WTC11 (cell line): ENCODE data around the gene PABPN1L. TPM values are rescaled to one million over a fixed set of nuclear protein-coding genes. Genes with fewer than 3 reads are reported as not detected.

ENCODE experiments used
- ATAC-seq: fragments of 200-7000 bp; cut with Tn5 transposase; 2 replicates; pipeline ENCODE4 v1.10.0; 2021; ENCODE audit warnings: mild to moderate bottlenecking, moderate library complexity
- CTCF ChIA-PET: fragments of 300-600 bp; sonication (Branson Sonifier 250); formaldehyde crosslinking; loops from one replicate; lab custom pipeline; 2021; ENCODE audit warnings: antibody characterized with exemption; lab: Charles Lee
- POLR2A ChIA-PET: fragments of 350-600 bp; sonication (Branson Sonifier 250); formaldehyde crosslinking; loops from one replicate; lab custom pipeline; 2021; ENCODE audit warnings: antibody characterized with exemption; lab: Charles Lee
- DNase-seq: peaks from one replicate; pipeline ENCODE4 v3.0.0; 2021; ENCODE audit warnings: low spot score
- H3K27ac Mint-ChIP-seq: 2 replicates; pipeline ENCODE4 v1.8.0; 2021; ENCODE audit warnings: mixed read lengths
- H3K27me3 Mint-ChIP-seq: 2 replicates; pipeline ENCODE4 v1.8.0; 2021; ENCODE audit warnings: low read depth, mild to moderate bottlenecking, moderate library complexity, mixed read lengths
- H3K36me3 Mint-ChIP-seq: 2 replicates; pipeline ENCODE4 v1.8.0; 2021; ENCODE audit warnings: mixed read lengths
- H3K4me1 Mint-ChIP-seq: 2 replicates; pipeline ENCODE4 v1.8.0; 2022; ENCODE audit warnings: mixed read lengths
- H3K4me3 Mint-ChIP-seq: 2 replicates; pipeline ENCODE4 v1.8.0; 2021; ENCODE audit warnings: mild to moderate bottlenecking, moderate library complexity, mixed read lengths
- H3K9me3 Mint-ChIP-seq: 2 replicates; pipeline ENCODE4 v1.8.0; 2021; ENCODE audit warnings: mixed read lengths
- AR ChIP-seq: fragments of 250-450 bp; sonication (Bioruptor Pico); IDR thresholded peaks from 2 replicates; pipeline ENCODE4 v1.9.0; 2021; ENCODE audit warnings: mild to moderate bottlenecking
- ATF6 ChIP-seq: sonication (generic); formaldehyde crosslinking; IDR thresholded peaks from 2 replicates; pipeline ENCODE4 v1.8.1; 2023; ENCODE audit warnings: mild to moderate bottlenecking, missing genetic modification reagents
- CREM ChIP-seq: sonication (generic); formaldehyde crosslinking; IDR thresholded peaks from 2 replicates; pipeline ENCODE4 v1.8.1; 2022; ENCODE audit warnings: mild to moderate bottlenecking, missing genetic modification reagents, moderate library complexity
- E2F1 ChIP-seq: sonication (generic); formaldehyde crosslinking; IDR thresholded peaks from 2 replicates; pipeline ENCODE4 v1.8.0; 2022; ENCODE audit warnings: mild to moderate bottlenecking, missing genetic modification reagents
- ETV6 ChIP-seq: sonication (generic); formaldehyde crosslinking; IDR thresholded peaks from 2 replicates; pipeline ENCODE4 v1.8.1; 2022; ENCODE audit warnings: mild to moderate bottlenecking, missing genetic modification reagents
- GTF2I ChIP-seq: fragments of 250-450 bp; sonication (Bioruptor Pico); conservative IDR thresholded peaks from 2 replicates; pipeline ENCODE4 v1.4.0; 2021; ENCODE audit warnings: mild to moderate bottlenecking
- NFE2L1 ChIP-seq: sonication (generic); formaldehyde crosslinking; IDR thresholded peaks from 2 replicates; pipeline ENCODE4 v1.8.1; 2023; ENCODE audit warnings: missing genetic modification reagents
- NR1H2 ChIP-seq: sonication (generic); formaldehyde crosslinking; IDR thresholded peaks from 2 replicates; pipeline ENCODE4 v1.9.0; 2021; ENCODE audit warnings: mild to moderate bottlenecking, moderate library complexity, missing genetic modification reagents
- PRRX2 ChIP-seq: fragments of 250-450 bp; sonication (Bioruptor Pico); IDR thresholded peaks from 2 replicates; pipeline ENCODE4 v1.8.0; 2021; ENCODE audit warnings: mild to moderate bottlenecking
- RELA ChIP-seq: sonication (generic); formaldehyde crosslinking; IDR thresholded peaks from 2 replicates; pipeline ENCODE4 v1.8.1; 2022; ENCODE audit warnings: missing genetic modification reagents, mild to moderate bottlenecking, borderline replicate concordance
- RORB ChIP-seq: fragments of 250-450 bp; sonication (Bioruptor Pico); IDR thresholded peaks from 2 replicates; pipeline ENCODE4 v1.9.0; 2021; ENCODE audit warnings: mild to moderate bottlenecking
- SMAD4 ChIP-seq: sonication (generic); formaldehyde crosslinking; IDR thresholded peaks from 2 replicates; pipeline ENCODE4 v1.8.0; 2022; ENCODE audit warnings: mild to moderate bottlenecking, missing genetic modification reagents
- TCF7 ChIP-seq: sonication (generic); formaldehyde crosslinking; IDR thresholded peaks from 2 replicates; pipeline ENCODE4 v1.8.0; 2022; ENCODE audit warnings: mild to moderate bottlenecking, low read depth, missing genetic modification reagents, moderate library complexity
- TEAD4 ChIP-seq: sonication (generic); formaldehyde crosslinking; IDR thresholded peaks from 2 replicates; pipeline ENCODE4 v1.8.0; 2022; ENCODE audit warnings: mild to moderate bottlenecking, missing genetic modification reagents
- ZNF121 ChIP-seq: sonication (generic); formaldehyde crosslinking; IDR thresholded peaks from 2 replicates; pipeline ENCODE4 v1.8.0; 2023; ENCODE audit warnings: missing genetic modification reagents
- ZNF232 ChIP-seq: sonication (generic); formaldehyde crosslinking; IDR thresholded peaks from 2 replicates; pipeline ENCODE4 v1.8.0; 2022; ENCODE audit warnings: mild to moderate bottlenecking, missing genetic modification reagents
- total RNA-seq: library from RNA; stranded (reverse); gene quantifications from 3 replicates; pipeline ENCODE4 v1.2.3, GENCODE V29; 2021
- TF ChIP-seq, protein P1 (sequence below): fragments of 250-450 bp; sonication (Bioruptor Pico); IDR thresholded peaks from 2 replicates; pipeline ENCODE4 v1.8.0; 2021; ENCODE audit warnings: mild to moderate bottlenecking
- TF ChIP-seq, protein P2 (sequence below): sonication (generic); formaldehyde crosslinking; conservative IDR thresholded peaks from 2 replicates; pipeline ENCODE4 v1.8.1; 2022; ENCODE audit warnings: mild to moderate bottlenecking, missing genetic modification reagents
- TF ChIP-seq, protein P3 (sequence below): sonication (generic); formaldehyde crosslinking; IDR thresholded peaks from 2 replicates; pipeline ENCODE4 v1.8.1; 2022; ENCODE audit warnings: missing genetic modification reagents, borderline replicate concordance
- TF ChIP-seq, protein P4 (sequence below): sonication (generic); formaldehyde crosslinking; IDR thresholded peaks from 2 replicates; pipeline ENCODE4 v1.8.1; 2023; ENCODE audit warnings: mild to moderate bottlenecking, missing genetic modification reagents, moderate library complexity
- TF ChIP-seq, protein P5 (sequence below): fragments of 250-450 bp; sonication (Bioruptor Pico); IDR thresholded peaks from 2 replicates; pipeline ENCODE4 v1.9.0; 2021; ENCODE audit warnings: moderate library complexity, mild to moderate bottlenecking, inconsistent platforms, borderline replicate concordance

The PABPN1L gene
- total RNA-seq, 1 experiment from 2014 or later, result not detected

DNA sequence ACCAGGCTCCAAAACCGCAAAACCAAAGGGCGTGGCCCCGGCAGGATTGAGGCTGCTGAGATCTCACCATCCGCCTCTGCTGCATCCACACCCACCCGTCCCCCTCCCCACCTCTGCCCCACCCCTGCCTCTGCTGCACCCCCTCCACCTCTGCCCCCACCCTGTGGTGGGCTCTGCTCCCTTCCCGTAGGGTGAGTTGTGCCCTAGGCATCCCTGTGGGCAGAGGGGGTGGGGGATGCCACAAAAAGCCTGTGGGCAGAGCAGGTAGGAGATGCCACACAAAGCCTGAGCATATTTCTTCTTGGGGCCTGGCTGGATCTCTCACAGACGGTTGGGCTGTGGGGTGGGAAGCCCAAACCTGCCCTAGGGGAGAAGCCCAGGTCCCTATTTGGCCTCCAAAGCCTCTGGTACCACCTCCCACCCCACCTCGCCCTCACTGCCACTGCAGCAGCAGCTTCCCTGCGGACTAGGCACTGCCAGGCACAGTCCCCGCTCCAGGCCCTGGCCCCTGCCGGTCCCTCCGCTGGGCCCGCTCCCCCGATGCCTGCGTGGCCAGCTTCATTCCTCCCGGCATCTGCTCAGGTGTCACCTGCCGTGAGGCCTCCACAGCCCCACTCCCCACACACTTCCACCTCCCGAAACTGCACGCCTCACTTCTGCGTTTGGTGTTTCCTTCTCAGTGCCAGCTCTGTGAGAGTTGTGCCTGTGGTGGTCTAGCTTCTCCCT is 11.3 kb upstream of the PABPN1L start:
- DNase-seq (no peak), ATAC-seq (no peak)
- no peak overlapping the region for H3K4me3 Mint-ChIP-seq
- no peaks in the 10 kb centered on the region for H3K36me3 Mint-ChIP-seq
- POLR2A ChIA-PET, result no interaction called here
- CTCF ChIA-PET, result no interaction called here
- TF ChIP-seq SMAD4 (CRISPR knock-in tag) (no peak), ZNF232 (CRISPR knock-in tag) (no peak), AR (CRISPR knock-in tag) (no peak), RORB (CRISPR knock-in tag) (no peak), ATF6 (CRISPR knock-in tag) (no peak), E2F1 (CRISPR knock-in tag) (no peak), NFE2L1 (CRISPR knock-in tag) (no peak)
- TF ChIP-seq, protein P1, sequence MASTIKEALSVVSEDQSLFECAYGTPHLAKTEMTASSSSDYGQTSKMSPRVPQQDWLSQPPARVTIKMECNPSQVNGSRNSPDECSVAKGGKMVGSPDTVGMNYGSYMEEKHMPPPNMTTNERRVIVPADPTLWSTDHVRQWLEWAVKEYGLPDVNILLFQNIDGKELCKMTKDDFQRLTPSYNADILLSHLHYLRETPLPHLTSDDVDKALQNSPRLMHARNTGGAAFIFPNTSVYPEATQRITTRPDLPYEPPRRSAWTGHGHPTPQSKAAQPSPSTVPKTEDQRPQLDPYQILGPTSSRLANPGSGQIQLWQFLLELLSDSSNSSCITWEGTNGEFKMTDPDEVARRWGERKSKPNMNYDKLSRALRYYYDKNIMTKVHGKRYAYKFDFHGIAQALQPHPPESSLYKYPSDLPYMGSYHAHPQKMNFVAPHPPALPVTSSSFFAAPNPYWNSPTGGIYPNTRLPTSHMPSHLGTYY (CRISPR knock-in tag), result no peak
- TF ChIP-seq, all 79 proteins: peak for 0
- no peak overlapping the region for H3K27ac Mint-ChIP-seq
- no peaks in the 10 kb centered on the region for H3K4me1 Mint-ChIP-seq
- no peaks in the 10 kb centered on the region for H3K9me3 Mint-ChIP-seq
- no peaks in the 10 kb centered on the region; the same call in 1 of the 2 replicates for H3K27me3 Mint-ChIP-seq

- Mint-ChIP-seq H3K9me3 (no peaks in the 10 kb centered on the region), H3K27ac (no peak overlapping the region), H3K4me1 (no peaks in the 10 kb centered on the region), H3K27me3 (no peaks in the 10 kb centered on the region; the same call in 1 of the 2 replicates), H3K4me3 (no peak overlapping the region), H3K36me3 (no peaks in the 10 kb centered on the region)
- DNase-seq (no peak), ATAC-seq (no peak)
- CTCF ChIA-PET, result interaction anchor here (1.0 kb wide), 1 partner anchor 62 kb away, joined by 3 read pairs; no protein-coding TSS in a partner anchor
- POLR2A ChIA-PET, result no interaction called here
- TF ChIP-seq ATF6 (CRISPR knock-in tag) (no peak), CREM (CRISPR knock-in tag) (no peak), TEAD4 (no peak), PRRX2 (CRISPR knock-in tag) (no peak), RELA (CRISPR knock-in tag) (no peak), ETV6 (CRISPR knock-in tag) (no peak), TCF7 (CRISPR knock-in tag) (no peak), NR1H2 (no peak), GTF2I (CRISPR knock-in tag) (no peak), ZNF121 (CRISPR knock-in tag) (no peak)
- TF ChIP-seq, protein P2, sequence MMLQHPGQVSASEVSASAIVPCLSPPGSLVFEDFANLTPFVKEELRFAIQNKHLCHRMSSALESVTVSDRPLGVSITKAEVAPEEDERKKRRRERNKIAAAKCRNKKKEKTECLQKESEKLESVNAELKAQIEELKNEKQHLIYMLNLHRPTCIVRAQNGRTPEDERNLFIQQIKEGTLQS (CRISPR knock-in tag), result no peak
- TF ChIP-seq, protein P3, sequence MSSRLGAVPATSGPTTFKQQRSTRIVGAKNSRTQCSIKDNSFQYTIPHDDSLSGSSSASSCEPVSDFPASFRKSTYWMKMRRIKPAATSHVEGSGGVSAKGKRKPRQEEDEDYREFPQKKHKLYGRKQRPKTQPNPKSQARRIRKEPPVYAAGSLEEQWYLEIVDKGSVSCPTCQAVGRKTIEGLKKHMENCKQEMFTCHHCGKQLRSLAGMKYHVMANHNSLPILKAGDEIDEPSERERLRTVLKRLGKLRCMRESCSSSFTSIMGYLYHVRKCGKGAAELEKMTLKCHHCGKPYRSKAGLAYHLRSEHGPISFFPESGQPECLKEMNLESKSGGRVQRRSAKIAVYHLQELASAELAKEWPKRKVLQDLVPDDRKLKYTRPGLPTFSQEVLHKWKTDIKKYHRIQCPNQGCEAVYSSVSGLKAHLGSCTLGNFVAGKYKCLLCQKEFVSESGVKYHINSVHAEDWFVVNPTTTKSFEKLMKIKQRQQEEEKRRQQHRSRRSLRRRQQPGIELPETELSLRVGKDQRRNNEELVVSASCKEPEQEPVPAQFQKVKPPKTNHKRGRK (CRISPR knock-in tag), result no peak
- TF ChIP-seq, protein P4, sequence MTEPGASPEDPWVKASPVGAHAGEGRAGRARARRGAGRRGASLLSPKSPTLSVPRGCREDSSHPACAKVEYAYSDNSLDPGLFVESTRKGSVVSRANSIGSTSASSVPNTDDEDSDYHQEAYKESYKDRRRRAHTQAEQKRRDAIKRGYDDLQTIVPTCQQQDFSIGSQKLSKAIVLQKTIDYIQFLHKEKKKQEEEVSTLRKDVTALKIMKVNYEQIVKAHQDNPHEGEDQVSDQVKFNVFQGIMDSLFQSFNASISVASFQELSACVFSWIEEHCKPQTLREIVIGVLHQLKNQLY (CRISPR knock-in tag), result no peak
- TF ChIP-seq, protein P5, sequence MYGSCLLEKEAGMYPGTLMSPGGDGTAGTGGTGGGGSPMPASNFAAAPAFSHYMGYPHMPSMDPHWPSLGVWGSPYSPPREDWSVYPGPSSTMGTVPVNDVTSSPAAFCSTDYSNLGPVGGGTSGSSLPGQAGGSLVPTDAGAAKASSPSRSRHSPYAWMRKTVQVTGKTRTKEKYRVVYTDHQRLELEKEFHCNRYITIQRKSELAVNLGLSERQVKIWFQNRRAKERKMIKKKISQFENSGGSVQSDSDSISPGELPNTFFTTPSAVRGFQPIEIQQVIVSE (CRISPR knock-in tag), result no peak
These were observed 10.6 kb upstream of the PABPN1L start for GRCh38 chr16:88876942-88877526.
